Neural cell (in vitro differentiated cells): ENCODE measurements around the gene SH3RF3. TPM values are rescaled to one million over a fixed set of nuclear protein-coding genes. Genes with fewer than 3 reads are reported as not detected.

Experiments
- H2AFZ ChIP-seq: fragments of 200-600, 300-800 bp; sonication (generic), shearing (Covaris generic); 2 replicates; pipeline ENCODE4 v1.6.0; 2014; ENCODE audit warnings: low read depth, mild to moderate bottlenecking, antibody characterized with exemption, low read length, moderate library complexity
- H3F3A ChIP-seq: fragments of 200-600 bp; shearing (Covaris generic); 2 replicates; pipeline ENCODE4 v1.6.1; 2016; ENCODE audit warnings: mild to moderate bottlenecking, moderate library complexity, mixed read lengths, antibody characterized with exemption, low read length; ENCODE audit not compliant: insufficient read depth, poor library complexity, severe bottlenecking
- H3K27ac ChIP-seq: fragments of 200-600, 300-800 bp; sonication (generic), shearing (Covaris generic); 2 replicates; pipeline ENCODE4 v1.5.1; 2014; ENCODE audit warnings: mild to moderate bottlenecking, low read length, moderate library complexity
- H3K27me3 ChIP-seq: fragments of 300-800, 200-600 bp; sonication (generic), shearing (Covaris generic); 2 replicates; pipeline ENCODE4 v1.6.0; 2014; ENCODE audit warnings: mild to moderate bottlenecking, low read depth, low read length, moderate library complexity; ENCODE audit not compliant: insufficient read depth
- H3K36me3 ChIP-seq: fragments of 300-800, 200-600 bp; sonication (generic), shearing (Covaris generic); 2 replicates; pipeline ENCODE4 v1.5.1; 2014; ENCODE audit warnings: mild to moderate bottlenecking, antibody characterized with exemption, low read length, moderate library complexity; ENCODE audit not compliant: insufficient read depth
- H3K4me2 ChIP-seq: fragments of 300-800, 200-600 bp; sonication (generic), shearing (Covaris generic); 2 replicates; pipeline ENCODE4 v1.6.0; 2014; ENCODE audit warnings: mild to moderate bottlenecking, low read length
- H3K4me3 ChIP-seq: fragments of 300-800, 200-600 bp; sonication (generic), shearing (Covaris generic); 2 replicates; pipeline ENCODE4 v1.5.1; 2014; ENCODE audit warnings: mild to moderate bottlenecking, low read length, moderate library complexity
- H3K79me2 ChIP-seq: fragments of 200-600 bp; shearing (Covaris generic); replicated peaks from 2 replicates; pipeline ENCODE4 v1.6.0; 2014; ENCODE audit warnings: mild to moderate bottlenecking, low read length, moderate library complexity; ENCODE audit not compliant: insufficient read depth
- H3K9ac ChIP-seq: fragments of 300-800, 200-600 bp; sonication (generic), shearing (Covaris generic); 2 replicates; pipeline ENCODE4 v1.6.1; 2016; ENCODE audit warnings: mild to moderate bottlenecking, low read length, mixed read lengths
- H3K9me2 ChIP-seq: fragments of 200-600 bp; shearing (Covaris generic); 2 replicates; pipeline ENCODE4 v1.6.1; 2016; ENCODE audit warnings: mild to moderate bottlenecking, low read length, mixed read lengths; ENCODE audit not compliant: insufficient read depth
- H3K9me3 ChIP-seq: fragments of 200-600, 300-800 bp; sonication (generic), shearing (Covaris generic); 2 replicates; pipeline ENCODE4 v1.6.1; 2016; ENCODE audit warnings: mild to moderate bottlenecking, mixed run types, low read length, moderate library complexity, mixed read lengths
- H4K20me1 ChIP-seq: fragments of 200-600 bp; shearing (Covaris generic); 2 replicates; pipeline ENCODE4 v1.6.1; 2016; ENCODE audit warnings: mild to moderate bottlenecking, mixed run types; ENCODE audit not compliant: insufficient read depth
- EZH2 ChIP-seq: fragments of 200-600, 300-800 bp; shearing (Covaris generic), sonication (generic); IDR thresholded peaks from 2 replicates; pipeline ENCODE4 v1.6.1; 2014; ENCODE audit warnings: antibody characterized with exemption, low read length, borderline replicate concordance, mild to moderate bottlenecking; ENCODE audit not compliant: insufficient read depth, poor library complexity, severe bottlenecking
- MXI1 ChIP-seq: fragments of 450-650 bp; conservative IDR thresholded peaks from 2 replicates; pipeline ENCODE4 v1.6.1; 2014; ENCODE audit warnings: antibody characterized with exemption, mild to moderate bottlenecking; ENCODE audit not compliant: poor library complexity, severe bottlenecking
- POLR2AphosphoS5 ChIP-seq: IDR thresholded peaks from 2 replicates; pipeline ENCODE4 v1.6.1; 2012
- RAD21 ChIP-seq: fragments of 450-650 bp; conservative IDR thresholded peaks from 2 replicates; pipeline ENCODE4 v1.6.1; 2014; ENCODE audit warnings: antibody characterized with exemption, mild to moderate bottlenecking, moderate library complexity
- SMC3 ChIP-seq: fragments of 450-650 bp; conservative IDR thresholded peaks from 2 replicates; pipeline ENCODE4 v1.6.1; 2014; ENCODE audit warnings: antibody characterized with exemption, mild to moderate bottlenecking, moderate library complexity; ENCODE audit not compliant: poor library complexity
- TAF1 ChIP-seq: IDR thresholded peaks from 2 replicates; pipeline ENCODE4 v1.6.1; 2012; ENCODE audit warnings: low read depth
- polyA plus RNA-seq: library from polyadenylated mRNA; depleted of rRNA; stranded (reverse); fragments of >200 nt; gene quantifications from 2 replicates; pipeline ENCODE4 v1.2.3, GENCODE V29; 2014
- TF ChIP-seq, protein P1 (sequence below): fragments of 450-650 bp; IDR thresholded peaks from 2 replicates; pipeline ENCODE4 v1.5.1; 2014; ENCODE audit warnings: antibody characterized with exemption, mild to moderate bottlenecking, moderate library complexity; ENCODE audit not compliant: poor library complexity, severe bottlenecking
- TF ChIP-seq, protein P2 (sequence below): IDR thresholded peaks from 2 replicates; pipeline ENCODE4 v1.6.1; 2012; ENCODE audit warnings: borderline replicate concordance

SH3RF3 gene
- polyA plus RNA-seq, 1 donor from 2014 or later: 0.53 TPM

DNA sequence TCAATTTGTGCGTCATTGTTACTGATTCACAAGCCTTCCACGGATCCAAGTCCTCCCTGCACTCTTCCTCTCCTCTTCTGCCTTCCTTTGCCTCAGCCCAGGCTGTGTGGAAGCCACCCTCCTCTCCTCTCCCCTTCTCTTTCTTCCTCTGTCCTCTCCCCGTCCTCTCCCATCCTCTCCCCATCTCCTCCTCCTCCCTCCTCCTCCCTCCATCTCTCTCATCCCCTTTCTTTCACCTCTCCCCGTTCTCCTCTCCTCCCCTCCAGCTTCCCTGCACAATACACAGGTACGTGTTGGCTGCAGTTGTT, 301.3 kb downstream of the SH3RF3 start:
- H3K9me2 ChIP-seq: no peaks in the 10 kb centered on the region
- H3K4me3 ChIP-seq: no peak overlapping the region
- no peaks in the 10 kb centered on the region for H3F3A ChIP-seq
- no peak overlapping the region for H3K27ac ChIP-seq
- H3K9ac ChIP-seq: no peak overlapping the region
- no peaks in the 10 kb centered on the region for H3K36me3 ChIP-seq
- H2AFZ ChIP-seq: no peak overlapping the region
- H3K9me3 ChIP-seq: no peaks in the 10 kb centered on the region
- no peaks in the 10 kb centered on the region for H3K79me2 ChIP-seq
- no peaks in the 10 kb centered on the region for H3K27me3 ChIP-seq
- H3K4me2 ChIP-seq: no peak overlapping the region
- TF ChIP-seq POLR2AphosphoS5: no peak
- TF ChIP-seq RAD21: no peak
- no peak for TF ChIP-seq SMC3
- no peak for TF ChIP-seq MXI1
- TF ChIP-seq, protein P1, sequence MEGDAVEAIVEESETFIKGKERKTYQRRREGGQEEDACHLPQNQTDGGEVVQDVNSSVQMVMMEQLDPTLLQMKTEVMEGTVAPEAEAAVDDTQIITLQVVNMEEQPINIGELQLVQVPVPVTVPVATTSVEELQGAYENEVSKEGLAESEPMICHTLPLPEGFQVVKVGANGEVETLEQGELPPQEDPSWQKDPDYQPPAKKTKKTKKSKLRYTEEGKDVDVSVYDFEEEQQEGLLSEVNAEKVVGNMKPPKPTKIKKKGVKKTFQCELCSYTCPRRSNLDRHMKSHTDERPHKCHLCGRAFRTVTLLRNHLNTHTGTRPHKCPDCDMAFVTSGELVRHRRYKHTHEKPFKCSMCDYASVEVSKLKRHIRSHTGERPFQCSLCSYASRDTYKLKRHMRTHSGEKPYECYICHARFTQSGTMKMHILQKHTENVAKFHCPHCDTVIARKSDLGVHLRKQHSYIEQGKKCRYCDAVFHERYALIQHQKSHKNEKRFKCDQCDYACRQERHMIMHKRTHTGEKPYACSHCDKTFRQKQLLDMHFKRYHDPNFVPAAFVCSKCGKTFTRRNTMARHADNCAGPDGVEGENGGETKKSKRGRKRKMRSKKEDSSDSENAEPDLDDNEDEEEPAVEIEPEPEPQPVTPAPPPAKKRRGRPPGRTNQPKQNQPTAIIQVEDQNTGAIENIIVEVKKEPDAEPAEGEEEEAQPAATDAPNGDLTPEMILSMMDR: no peak
- no peak for TF ChIP-seq EZH2
- TF ChIP-seq TAF1: no peak
- no peaks in the 10 kb centered on the region for H4K20me1 ChIP-seq

DNA sequence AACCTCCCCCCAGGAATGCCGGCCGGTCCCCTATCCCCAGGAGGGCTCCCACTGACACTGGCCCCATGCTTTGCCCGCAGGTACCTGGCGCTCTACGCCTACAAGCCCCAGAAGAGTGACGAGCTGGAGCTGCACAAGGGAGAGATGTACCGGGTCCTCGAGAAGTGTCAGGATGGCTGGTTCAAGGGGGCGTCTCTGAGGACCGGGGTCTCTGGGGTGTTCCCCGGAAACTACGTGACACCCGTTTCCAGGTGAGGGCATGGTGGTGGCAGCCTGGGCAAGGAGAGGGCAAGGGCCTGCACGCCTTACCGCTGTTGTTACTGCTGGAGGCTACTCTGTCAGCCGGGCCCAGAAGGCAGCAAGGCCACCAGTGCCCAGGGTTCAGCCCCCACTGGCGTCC, 303.4 kb downstream of the SH3RF3 start:
- H3K27me3 ChIP-seq: no peaks in the 10 kb centered on the region
- TF ChIP-seq, protein P2, sequence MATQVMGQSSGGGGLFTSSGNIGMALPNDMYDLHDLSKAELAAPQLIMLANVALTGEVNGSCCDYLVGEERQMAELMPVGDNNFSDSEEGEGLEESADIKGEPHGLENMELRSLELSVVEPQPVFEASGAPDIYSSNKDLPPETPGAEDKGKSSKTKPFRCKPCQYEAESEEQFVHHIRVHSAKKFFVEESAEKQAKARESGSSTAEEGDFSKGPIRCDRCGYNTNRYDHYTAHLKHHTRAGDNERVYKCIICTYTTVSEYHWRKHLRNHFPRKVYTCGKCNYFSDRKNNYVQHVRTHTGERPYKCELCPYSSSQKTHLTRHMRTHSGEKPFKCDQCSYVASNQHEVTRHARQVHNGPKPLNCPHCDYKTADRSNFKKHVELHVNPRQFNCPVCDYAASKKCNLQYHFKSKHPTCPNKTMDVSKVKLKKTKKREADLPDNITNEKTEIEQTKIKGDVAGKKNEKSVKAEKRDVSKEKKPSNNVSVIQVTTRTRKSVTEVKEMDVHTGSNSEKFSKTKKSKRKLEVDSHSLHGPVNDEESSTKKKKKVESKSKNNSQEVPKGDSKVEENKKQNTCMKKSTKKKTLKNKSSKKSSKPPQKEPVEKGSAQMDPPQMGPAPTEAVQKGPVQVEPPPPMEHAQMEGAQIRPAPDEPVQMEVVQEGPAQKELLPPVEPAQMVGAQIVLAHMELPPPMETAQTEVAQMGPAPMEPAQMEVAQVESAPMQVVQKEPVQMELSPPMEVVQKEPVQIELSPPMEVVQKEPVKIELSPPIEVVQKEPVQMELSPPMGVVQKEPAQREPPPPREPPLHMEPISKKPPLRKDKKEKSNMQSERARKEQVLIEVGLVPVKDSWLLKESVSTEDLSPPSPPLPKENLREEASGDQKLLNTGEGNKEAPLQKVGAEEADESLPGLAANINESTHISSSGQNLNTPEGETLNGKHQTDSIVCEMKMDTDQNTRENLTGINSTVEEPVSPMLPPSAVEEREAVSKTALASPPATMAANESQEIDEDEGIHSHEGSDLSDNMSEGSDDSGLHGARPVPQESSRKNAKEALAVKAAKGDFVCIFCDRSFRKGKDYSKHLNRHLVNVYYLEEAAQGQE: no peak
- no peak for TF ChIP-seq MXI1
- TF ChIP-seq RAD21: no peak
- TF ChIP-seq, protein P1: no peak
- TF ChIP-seq SMC3: no peak
- TF ChIP-seq TAF1: no peak
- TF ChIP-seq POLR2AphosphoS5: no peak
- no peaks in the 10 kb centered on the region for H3K79me2 ChIP-seq
- H3K9ac ChIP-seq: no peak overlapping the region
- H3K4me2 ChIP-seq: no peak overlapping the region
- no peak overlapping the region for H2AFZ ChIP-seq
- no peaks in the 10 kb centered on the region for H4K20me1 ChIP-seq
- no peaks in the 10 kb centered on the region for H3K9me2 ChIP-seq
- H3K4me3 ChIP-seq: no peak overlapping the region
- no peak overlapping the region for H3K27ac ChIP-seq
- no peaks in the 10 kb centered on the region for H3F3A ChIP-seq
- no peaks in the 10 kb centered on the region for H3K9me3 ChIP-seq
- no peaks in the 10 kb centered on the region for H3K36me3 ChIP-seq
